ENCODE measurements around the gene SCFD2.
A peak's percentile ranks its signal among the peaks of the same experiment; 100 is the strongest.

Gene SCFD2

GRCh38 chr4:52853351-52853750, 512.5 kb downstream of the SCFD2 start:
- peak; percentile 76 for DNase-seq (ENCODE audit: low read depth)
- no peaks in the 10 kb centered on the region for H3K27me3 ChIP-seq (replicated peaks; ENCODE audit: control insufficient read depth, insufficient read depth, low read length)
- no peaks in the 10 kb centered on the region for H3K36me3 ChIP-seq (ENCODE audit: control insufficient read depth, insufficient read depth, low read length, severe bottlenecking)
- H3K4me3 ChIP-seq (ENCODE audit: low read length), result peak overlapping the region; percentile 52
- peak overlapping the region; percentile 73 for H3K9ac ChIP-seq (ENCODE audit: low read length)
- peaks cover 20% of the 10 kb centered on the region for H3K4me1 ChIP-seq (ENCODE audit: control insufficient read depth, insufficient read depth, low read length)
- peaks cover 11% of the 10 kb centered on the region for H3K9me3 ChIP-seq (ENCODE audit: control insufficient read depth, low read length)

DNA sequence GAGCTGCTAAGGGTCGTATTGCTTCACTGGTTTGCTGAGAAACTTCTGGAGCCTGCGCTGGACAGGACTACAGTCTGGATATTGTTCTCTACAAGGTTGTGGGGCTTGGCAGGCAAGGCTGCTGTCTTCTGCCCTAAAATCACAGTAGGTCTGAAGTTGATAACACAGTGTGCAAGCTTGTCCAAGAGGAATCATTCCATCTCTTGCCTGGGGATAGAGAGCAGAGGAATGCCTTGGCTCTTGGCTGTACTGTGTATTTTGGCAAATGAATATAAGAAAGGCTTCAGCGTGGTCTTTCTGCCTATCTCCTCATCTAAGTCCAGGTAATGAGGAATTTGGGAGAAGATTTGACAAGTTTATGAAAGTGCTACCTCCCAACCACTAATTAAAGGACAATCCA, 513.1 kb downstream of the SCFD2 start:
- Histone ChIP-seq H3K27me3 (replicated peaks; ENCODE audit: control insufficient read depth, insufficient read depth, low read length) (no peaks in the 10 kb centered on the region), H3K36me3 (ENCODE audit: control insufficient read depth, insufficient read depth, low read length, severe bottlenecking) (no peaks in the 10 kb centered on the region), H3K4me3 (ENCODE audit: low read length) (peak overlapping the region; percentile 52), H3K4me1 (ENCODE audit: control insufficient read depth, insufficient read depth, low read length) (peaks cover 20% of the 10 kb centered on the region), H3K9me3 (ENCODE audit: control insufficient read depth, low read length) (peaks cover 5% of the 10 kb centered on the region), H3K9ac (ENCODE audit: low read length) (peak overlapping the region; percentile 73)
- DNase-seq (ENCODE audit: low read depth), result peak; percentile 46

GRCh38 chr4:52852041-52852440, 513.8 kb downstream of the SCFD2 start:
- no peaks in the 10 kb centered on the region for H3K27me3 ChIP-seq (replicated peaks; ENCODE audit: control insufficient read depth, insufficient read depth, low read length)

DNA sequence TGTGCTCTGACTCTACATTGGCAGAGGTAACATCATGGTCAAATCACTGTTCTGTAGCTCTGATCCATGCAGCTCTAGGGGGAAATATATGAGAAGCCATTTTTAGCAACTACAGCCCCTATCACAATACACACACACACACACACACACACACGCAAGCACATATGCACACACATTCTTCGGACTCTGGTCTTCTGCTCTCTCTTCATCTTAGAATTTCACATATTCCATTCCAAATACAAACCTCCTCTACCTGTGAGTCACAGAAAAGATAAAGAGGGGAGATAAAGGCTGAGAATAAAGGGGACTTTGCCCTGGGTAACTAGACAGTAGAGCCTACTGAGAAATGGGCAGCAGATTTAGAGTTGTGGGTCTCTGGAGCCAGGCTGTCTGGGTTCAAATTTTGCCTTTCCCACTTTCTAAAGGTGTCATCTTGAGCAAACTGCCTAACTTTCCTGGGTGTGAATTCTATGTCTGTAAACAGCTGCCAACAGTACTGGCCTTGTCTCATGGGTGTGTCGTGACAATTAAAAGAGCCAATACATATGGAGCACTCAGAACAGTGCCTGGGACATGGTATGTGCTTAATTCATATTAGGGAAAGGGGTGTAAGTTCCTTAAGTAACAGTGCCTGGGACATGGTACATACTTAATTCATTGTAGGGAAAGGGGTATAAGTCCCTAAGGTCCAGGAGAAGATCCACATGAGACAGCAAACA, 515.3 kb downstream of the SCFD2 start:
- no peak overlapping the region for H3K4me3 ChIP-seq (ENCODE audit: low read length)
- no peaks in the 10 kb centered on the region for H3K27me3 ChIP-seq (replicated peaks; ENCODE audit: control insufficient read depth, insufficient read depth, low read length)
- no peaks in the 10 kb centered on the region for H3K36me3 ChIP-seq (ENCODE audit: control insufficient read depth, insufficient read depth, low read length, severe bottlenecking)
- H3K4me1 ChIP-seq (ENCODE audit: control insufficient read depth, insufficient read depth, low read length), result peaks cover 20% of the 10 kb centered on the region
- H3K9me3 ChIP-seq (ENCODE audit: control insufficient read depth, low read length), result no peaks in the 10 kb centered on the region
- DNase-seq (ENCODE audit: low read depth), result no peak
- no peak overlapping the region for H3K9ac ChIP-seq (ENCODE audit: low read length)

More at GRCh38 chr4:52852041-52852440, 513.8 kb downstream of the SCFD2 start:
- Histone ChIP-seq H3K36me3 (ENCODE audit: control insufficient read depth, insufficient read depth, low read length, severe bottlenecking) (no peaks in the 10 kb centered on the region), H3K4me1 (ENCODE audit: control insufficient read depth, insufficient read depth, low read length) (peaks cover 20% of the 10 kb centered on the region), H3K4me3 (ENCODE audit: low read length) (no peak overlapping the region), H3K9ac (ENCODE audit: low read length) (peak overlapping the region; percentile 73), H3K9me3 (ENCODE audit: control insufficient read depth, low read length) (no peaks in the 10 kb centered on the region)
- DNase-seq (ENCODE audit: low read depth), result no peak

DNA sequence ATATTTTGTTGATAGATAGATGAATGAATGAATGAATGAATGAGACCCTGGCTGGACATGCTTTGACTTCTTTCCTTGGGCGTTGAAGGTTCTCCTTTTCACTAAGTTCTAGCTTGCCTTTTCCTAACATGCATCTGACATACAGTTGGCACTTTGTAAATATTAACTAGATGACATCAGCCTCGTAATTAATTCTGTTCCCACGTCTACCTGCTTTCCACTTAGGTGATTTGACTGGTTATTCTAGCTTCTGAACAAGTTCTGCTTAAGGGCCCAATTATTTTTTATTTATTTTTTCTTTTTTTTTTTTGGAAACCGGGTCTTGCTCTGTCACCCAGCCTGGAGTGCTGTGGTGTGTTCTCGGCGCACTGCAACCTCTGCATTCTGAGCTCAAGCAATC, 517.6 kb downstream of the SCFD2 start:
- no peak overlapping the region for H3K4me3 ChIP-seq (ENCODE audit: low read length)

DNA sequence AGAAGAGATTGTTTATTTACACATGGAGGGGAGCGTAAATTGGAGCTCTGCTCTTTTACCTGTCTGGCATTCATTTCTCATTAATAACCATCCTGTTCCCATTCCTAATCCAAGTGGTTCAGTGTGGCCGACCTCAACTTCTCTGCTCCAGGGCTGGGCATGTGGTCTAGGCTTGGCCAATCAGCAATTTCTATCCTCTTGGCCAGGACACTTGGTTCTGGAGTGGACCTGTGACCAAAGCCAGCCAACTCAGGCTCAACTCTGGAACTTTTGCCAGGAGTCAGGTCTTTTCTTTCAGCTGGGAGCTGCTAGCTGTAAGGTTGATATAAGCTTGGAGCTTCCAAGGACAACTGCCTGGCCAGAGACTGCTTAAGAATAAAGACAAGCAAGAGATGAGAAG, 519.4 kb downstream of the SCFD2 start:
- Histone ChIP-seq H3K9ac (ENCODE audit: low read length) (no peak overlapping the region), H3K4me3 (ENCODE audit: low read length) (no peak overlapping the region), H3K36me3 (ENCODE audit: control insufficient read depth, insufficient read depth, low read length, severe bottlenecking) (no peaks in the 10 kb centered on the region), H3K9me3 (ENCODE audit: control insufficient read depth, low read length) (no peaks in the 10 kb centered on the region), H3K27me3 (replicated peaks; ENCODE audit: control insufficient read depth, insufficient read depth, low read length) (no peaks in the 10 kb centered on the region), H3K4me1 (ENCODE audit: control insufficient read depth, insufficient read depth, low read length) (peaks cover 5% of the 10 kb centered on the region)
- DNase-seq (ENCODE audit: low read depth), result no peak

More for the DNA sequence above, 517.6 kb downstream of the SCFD2 start:
- Histone ChIP-seq H3K9me3 (ENCODE audit: control insufficient read depth, low read length) (no peaks in the 10 kb centered on the region), H3K4me1 (ENCODE audit: control insufficient read depth, insufficient read depth, low read length) (peaks cover 9% of the 10 kb centered on the region), H3K9ac (ENCODE audit: low read length) (no peak overlapping the region), H3K36me3 (ENCODE audit: control insufficient read depth, insufficient read depth, low read length, severe bottlenecking) (no peaks in the 10 kb centered on the region), H3K27me3 (replicated peaks; ENCODE audit: control insufficient read depth, insufficient read depth, low read length) (no peaks in the 10 kb centered on the region)
- no peak for DNase-seq (ENCODE audit: low read depth)

DNA sequence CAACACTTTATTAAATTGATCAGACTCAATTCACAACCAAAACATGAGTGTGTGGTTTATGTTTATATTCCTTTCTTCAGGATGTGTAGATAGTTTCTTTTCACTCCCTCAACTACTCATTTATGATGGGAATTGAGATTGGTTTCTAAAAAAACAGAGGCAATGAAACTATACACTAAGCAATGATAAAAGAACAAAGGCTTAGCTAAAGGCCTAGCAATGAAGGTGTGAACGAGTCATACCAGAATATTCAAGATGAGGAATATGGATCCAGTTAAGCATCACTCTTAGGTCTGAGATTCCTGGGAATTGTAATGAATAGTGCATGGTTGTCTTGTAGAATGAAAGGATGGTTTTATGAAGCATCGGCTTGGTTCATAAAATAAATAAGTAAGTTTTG, 521.3 kb downstream of the SCFD2 start:
- Histone ChIP-seq H3K27me3 (replicated peaks; ENCODE audit: control insufficient read depth, insufficient read depth, low read length) (no peaks in the 10 kb centered on the region), H3K36me3 (ENCODE audit: control insufficient read depth, insufficient read depth, low read length, severe bottlenecking) (no peaks in the 10 kb centered on the region), H3K9ac (ENCODE audit: low read length) (no peak overlapping the region), H3K4me3 (ENCODE audit: low read length) (no peak overlapping the region), H3K9me3 (ENCODE audit: control insufficient read depth, low read length) (no peaks in the 10 kb centered on the region), H3K4me1 (ENCODE audit: control insufficient read depth, insufficient read depth, low read length) (peaks cover 7% of the 10 kb centered on the region)
- DNase-seq (ENCODE audit: low read depth), result no peak

DNA sequence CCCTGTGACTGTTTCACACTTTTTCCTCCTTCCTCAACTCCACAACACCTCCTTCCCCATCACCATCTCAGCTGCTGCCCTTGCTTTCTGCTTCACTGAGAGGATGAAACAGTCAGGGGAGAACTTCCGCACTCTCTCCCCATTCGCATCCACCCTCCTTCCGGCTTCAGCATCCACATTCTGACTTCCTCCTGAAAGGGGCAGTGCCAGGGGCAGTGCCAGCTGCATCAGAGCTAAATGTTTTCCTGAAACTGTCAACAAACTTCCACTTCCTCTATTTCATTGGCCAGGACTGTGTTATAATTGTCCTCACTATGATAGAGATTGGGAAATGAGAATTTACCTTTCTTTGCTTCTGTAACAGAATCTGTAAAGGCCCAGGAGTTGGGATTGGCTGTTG, 521.9 kb downstream of the SCFD2 start:
- Histone ChIP-seq H3K4me1 (ENCODE audit: control insufficient read depth, insufficient read depth, low read length) (peaks cover 14% of the 10 kb centered on the region), H3K9ac (ENCODE audit: low read length) (no peak overlapping the region), H3K4me3 (ENCODE audit: low read length) (no peak overlapping the region), H3K27me3 (replicated peaks; ENCODE audit: control insufficient read depth, insufficient read depth, low read length) (no peaks in the 10 kb centered on the region), H3K36me3 (ENCODE audit: control insufficient read depth, insufficient read depth, low read length, severe bottlenecking) (no peaks in the 10 kb centered on the region), H3K9me3 (ENCODE audit: control insufficient read depth, low read length) (no peaks in the 10 kb centered on the region)
- DNase-seq (ENCODE audit: low read depth), result no peak

GRCh38 chr4:52843351-52843750, 522.5 kb downstream of the SCFD2 start:
- no peak overlapping the region for H3K9ac ChIP-seq (ENCODE audit: low read length)
- H3K9me3 ChIP-seq (ENCODE audit: control insufficient read depth, low read length), result no peaks in the 10 kb centered on the region
- H3K36me3 ChIP-seq (ENCODE audit: control insufficient read depth, insufficient read depth, low read length, severe bottlenecking), result no peaks in the 10 kb centered on the region
- H3K27me3 ChIP-seq (replicated peaks; ENCODE audit: control insufficient read depth, insufficient read depth, low read length), result no peaks in the 10 kb centered on the region
- no peak overlapping the region for H3K4me3 ChIP-seq (ENCODE audit: low read length)
- H3K4me1 ChIP-seq (ENCODE audit: control insufficient read depth, insufficient read depth, low read length), result peaks cover 20% of the 10 kb centered on the region
- no peak for DNase-seq (ENCODE audit: low read depth)

DNA sequence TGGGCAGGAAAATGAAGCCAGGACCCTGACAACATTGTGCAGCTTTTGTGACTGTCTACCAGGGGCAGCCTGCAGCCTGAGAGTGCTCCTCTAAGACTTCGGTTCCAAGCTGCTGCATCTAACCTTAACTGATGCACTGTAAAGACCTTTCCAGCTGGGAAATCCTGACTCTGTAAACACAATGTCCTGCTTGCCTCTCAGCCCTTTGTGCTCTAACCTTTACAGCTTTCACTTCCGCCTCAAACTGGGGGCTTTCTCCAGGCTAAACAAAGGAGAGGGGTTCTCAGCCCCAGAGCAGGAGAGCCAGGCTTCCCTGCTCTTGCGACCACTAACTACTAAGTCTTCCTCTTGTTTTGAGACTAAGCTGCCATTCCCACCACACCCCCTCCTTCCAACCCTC, 523.1 kb downstream of the SCFD2 start:
- peaks cover 25% of the 10 kb centered on the region for H3K4me1 ChIP-seq (ENCODE audit: control insufficient read depth, insufficient read depth, low read length)
- no peaks in the 10 kb centered on the region for H3K27me3 ChIP-seq (replicated peaks; ENCODE audit: control insufficient read depth, insufficient read depth, low read length)
- DNase-seq (ENCODE audit: low read depth), result no peak

DNA sequence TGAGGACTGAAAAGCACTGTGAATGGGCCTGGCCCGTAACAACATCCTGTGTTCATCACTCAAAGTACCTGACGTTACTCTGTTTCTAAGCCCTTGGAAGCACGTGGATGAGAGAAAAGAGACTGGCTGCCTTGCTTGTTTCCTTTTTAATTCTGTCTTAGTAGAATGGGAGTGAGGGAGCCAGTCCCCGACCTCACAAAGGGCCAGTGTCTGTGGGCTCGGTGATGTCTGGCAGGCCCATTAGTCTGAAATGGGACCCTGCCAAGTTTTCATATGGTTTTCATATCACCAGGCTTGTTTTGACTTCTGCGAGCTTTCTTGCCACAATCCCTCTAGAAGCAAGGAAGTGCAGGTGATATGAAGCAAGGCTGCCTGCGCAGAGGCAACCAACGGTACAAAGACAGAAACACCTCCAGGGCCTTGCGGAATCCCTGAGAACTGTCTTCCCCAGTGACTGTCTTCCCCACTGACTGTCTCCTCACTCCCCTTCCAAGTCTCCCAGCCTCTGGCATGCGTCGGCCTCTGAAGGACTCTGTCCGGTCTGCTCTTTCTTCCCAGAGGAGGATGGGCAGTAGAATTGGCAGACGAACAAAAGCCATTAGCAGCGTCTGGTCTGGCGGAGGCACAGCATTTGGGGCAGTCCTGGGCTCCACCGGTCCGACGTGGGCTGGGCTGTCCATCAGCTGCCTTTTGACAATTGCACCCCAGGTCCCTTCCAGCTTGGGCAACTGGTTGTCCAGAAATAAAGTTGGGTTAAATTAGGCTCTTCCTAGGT, 524.0 kb downstream of the SCFD2 start:
- Histone ChIP-seq H3K9me3 (ENCODE audit: control insufficient read depth, low read length) (no peaks in the 10 kb centered on the region), H3K27me3 (replicated peaks; ENCODE audit: control insufficient read depth, insufficient read depth, low read length) (no peaks in the 10 kb centered on the region), H3K4me1 (ENCODE audit: control insufficient read depth, insufficient read depth, low read length) (peaks cover 31% of the 10 kb centered on the region), H3K36me3 (ENCODE audit: control insufficient read depth, insufficient read depth, low read length, severe bottlenecking) (no peaks in the 10 kb centered on the region), H3K9ac (ENCODE audit: low read length) (no peak overlapping the region), H3K4me3 (ENCODE audit: low read length) (no peak overlapping the region)
- DNase-seq (ENCODE audit: low read depth), result no peak

More for the DNA sequence above, 523.1 kb downstream of the SCFD2 start:
- no peaks in the 10 kb centered on the region for H3K9me3 ChIP-seq (ENCODE audit: control insufficient read depth, low read length)
- H3K36me3 ChIP-seq (ENCODE audit: control insufficient read depth, insufficient read depth, low read length, severe bottlenecking), result no peaks in the 10 kb centered on the region
- H3K9ac ChIP-seq (ENCODE audit: low read length), result no peak overlapping the region
- H3K4me3 ChIP-seq (ENCODE audit: low read length), result no peak overlapping the region
